Stimulated activated CD4-positive, alpha-beta T cell treated with anti-CD3 and anti-CD28 coated beads, Interleukin-4, amount 100 ng/mL, for 4 hours (primary cell): Measurements from ENCODE around the gene UBE3A.

Experiments used
- DNase-seq, 2 experiments: peaks; one replicate each; pipeline ENCODE4 v3.0.0-alpha.2; 2020

The UBE3A gene

GRCh38 chr15:25327686-25328085 lies 111.1 kb downstream of the UBE3A start:
- no peak for DNase-seq

DNA sequence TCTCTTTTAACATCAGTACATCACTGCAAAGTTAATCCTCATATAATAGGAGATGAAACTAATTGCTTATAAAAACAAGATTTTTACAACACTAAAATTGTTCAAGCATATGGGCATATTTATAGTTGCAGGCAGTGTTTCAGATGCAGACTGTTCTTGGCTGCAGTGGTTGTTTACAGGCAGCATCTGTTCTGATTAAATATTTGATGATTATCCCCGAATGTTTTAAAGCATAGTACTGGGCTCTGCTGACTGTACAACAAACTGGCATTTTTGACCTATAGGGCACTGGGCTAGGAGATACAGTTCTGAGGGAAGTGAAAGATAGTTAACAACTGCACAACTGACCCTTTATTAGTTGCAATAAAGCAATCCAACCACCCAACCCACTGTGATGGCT lies 113.6 kb downstream of the UBE3A start:
- DNase-seq: no peak

- no peak for DNase-seq
These were observed 115.4 kb downstream of the UBE3A start for GRCh38 chr15:25323420-25323819.

DNA sequence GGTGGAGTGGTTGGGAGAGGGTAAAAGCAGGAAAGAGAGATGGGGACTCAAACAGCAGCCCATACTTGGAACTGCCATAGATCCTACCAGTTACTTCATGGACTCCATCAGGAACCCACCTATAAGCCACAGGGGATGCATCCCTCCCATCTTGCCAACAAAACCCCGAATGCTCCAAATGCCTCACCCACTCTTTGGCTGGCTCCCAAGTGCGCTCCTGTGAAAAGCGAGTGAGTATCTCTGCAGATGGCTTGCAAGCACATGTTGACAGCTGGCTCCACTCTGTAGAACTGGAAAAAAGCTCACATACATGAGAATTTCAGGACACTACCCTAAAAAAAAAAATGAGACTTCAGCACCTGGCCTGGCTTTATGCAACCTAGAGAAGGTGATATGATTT lies 151.0 kb downstream of the UBE3A start:
- no peak for DNase-seq
